ENCODE results near the gene LDB1. TPM values are rescaled to one million over a fixed set of nuclear protein-coding genes. Genes with fewer than 3 reads are reported as not detected.

LDB1 gene
- total and polyA plus RNA-seq, 4 experiments from 2014 or later = 10.0 to 135 (median 89.8) TPM

DNA sequence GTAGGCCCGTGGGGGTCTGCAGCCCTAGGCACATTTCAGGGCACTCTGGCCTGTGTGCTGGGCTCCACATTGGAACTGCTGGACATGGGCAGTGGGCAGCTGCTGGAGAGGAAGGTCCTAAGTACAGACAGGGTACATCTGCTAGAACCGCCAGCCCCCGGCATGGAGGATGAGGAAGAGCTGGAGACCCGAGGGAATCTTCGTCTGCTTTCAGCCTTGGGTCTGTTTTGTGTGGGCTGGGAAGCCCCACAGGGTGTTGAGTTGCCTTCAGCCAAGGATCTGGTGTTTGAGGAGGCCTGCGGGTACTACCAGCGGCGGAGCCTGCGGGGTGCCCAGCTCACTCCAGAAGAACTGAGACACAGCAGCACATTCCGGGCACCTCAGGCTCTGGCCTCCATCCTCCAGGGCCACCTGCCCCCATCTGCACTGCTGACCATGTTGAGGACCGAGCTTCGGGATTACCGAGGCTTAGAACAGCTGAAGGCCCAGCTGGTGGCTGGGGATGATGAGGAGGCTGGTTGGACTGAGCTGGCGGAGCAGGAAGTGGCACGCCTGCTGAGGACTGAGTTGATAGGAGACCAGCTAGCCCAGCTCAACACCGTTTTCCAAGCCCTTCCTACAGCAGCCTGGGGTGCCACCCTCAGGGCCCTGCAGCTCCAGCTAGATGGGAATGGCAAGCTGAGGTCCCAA lies 53.6 kb downstream of the LDB1 start:
- intact Hi-C loops (cut with micrococcal nuclease) = no loop called here
- ChIA-PET POLR2A (ENCODE audit: partially characterized antibody) (interaction anchor here (0.8 to 4.3 kb wide), 7 partner anchors 11 to 248 kb away, joined by 3 to 49 read pairs (median 4); partner anchors contain the start of genes ARMH3 and OGA), CTCF (ENCODE audit: partially characterized antibody) (interaction anchor here (1.0 to 1.6 kb wide), 6 partner anchors 9 to 226 kb away, joined by 3 to 7 read pairs (median 3); partner anchors contain the start of gene ARMH3)
- no peak for DNase-seq
- Histone ChIP-seq H3K9me3 (ENCODE audit: control insufficient read depth in 1 of 2, low read length in 2 of 2) (no peaks in the 10 kb centered on the region), H3K4me1 (ENCODE audit: insufficient read depth, low read length) (peaks cover 42% of the 10 kb centered on the region), H3K4me3 (ENCODE audit: low read length in 2 of 2) (peak overlapping the region in 1 of 2 donors; percentile 49), H3K27ac (ENCODE audit: low read depth, low read length) (peak overlapping the region; percentile 90), H3K27me3 (ENCODE audit: insufficient read depth, low read length) (no peaks in the 10 kb centered on the region), H3K36me3 (ENCODE audit: insufficient read depth, low read length) (no peaks in the 10 kb centered on the region)
- Mint-ChIP-seq H3K4me1 (peaks cover 22 to 39% (median 31%) of the 10 kb centered on the region in 4 donors), H3K4me3 (peak overlapping the region; percentile 79 to 89 (median 87)), H3K9me3 (peaks cover 0 to 2% (median 0%) of the 10 kb centered on the region in 8 donors), H3K27me3 (no peaks in the 10 kb centered on the region), H3K36me3 (peaks cover 0 to 16% of the 10 kb centered on the region in 2 donors), H3K27ac (peak overlapping the region; percentile 35 to 91 (median 89))

DNA sequence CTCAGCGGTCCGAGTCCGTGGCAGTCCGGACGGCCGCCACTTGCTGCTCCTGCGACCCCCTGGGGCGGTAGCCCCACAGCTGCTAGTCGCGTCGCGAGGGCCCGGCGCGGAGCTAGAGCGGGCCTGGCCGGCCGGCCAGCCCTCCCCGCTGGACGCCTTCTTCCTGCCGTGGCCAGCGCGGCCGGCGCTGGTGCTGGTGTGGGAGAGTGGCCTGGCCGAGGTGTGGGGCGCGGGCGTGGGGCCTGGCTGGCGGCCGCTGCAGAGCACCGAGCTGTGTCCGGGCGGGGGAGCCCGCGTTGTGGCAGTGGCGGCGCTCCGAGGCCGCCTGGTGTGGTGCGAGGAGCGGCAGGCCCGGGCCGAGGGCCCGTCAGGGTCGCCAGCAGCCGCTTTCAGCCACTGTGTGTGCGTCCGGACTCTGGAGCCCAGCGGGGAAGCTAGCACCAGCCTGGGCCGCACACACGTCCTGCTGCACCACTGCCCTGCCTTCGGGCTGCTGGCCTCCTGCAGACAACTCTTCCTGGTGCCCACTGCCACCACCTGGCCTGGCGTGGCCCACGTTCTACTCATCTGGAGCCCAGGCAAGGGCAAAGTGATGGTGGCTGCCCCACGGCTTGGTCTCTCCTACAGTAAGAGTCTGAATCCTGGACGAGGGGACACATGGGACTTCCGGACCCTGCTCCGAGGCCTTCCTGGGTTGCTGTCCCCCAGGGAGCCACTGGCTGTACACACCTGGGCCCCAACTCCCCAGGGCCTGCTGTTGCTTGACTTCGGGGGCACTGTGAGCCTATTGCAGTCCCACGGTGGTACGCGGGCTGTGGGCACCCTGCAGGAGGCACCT lies 54.4 kb downstream of the LDB1 start:
- peak overlapping the region; percentile 49 to 57 for H3K4me3 ChIP-seq (ENCODE audit: low read length in 2 of 2)
- DNase-seq = peak in 3 of 5 donors; percentile 12 to 24 (median 17)
- peak overlapping the region; percentile 90 for H3K27ac ChIP-seq (ENCODE audit: low read depth, low read length)
- Mint-ChIP-seq H3K36me3 (peaks cover 0 to 16% of the 10 kb centered on the region in 2 donors), H3K4me1 (peaks cover 19 to 39% (median 31%) of the 10 kb centered on the region in 4 donors), H3K27me3 (no peaks in the 10 kb centered on the region), H3K9me3 (peaks cover 0 to 2% (median 0%) of the 10 kb centered on the region in 8 donors), H3K27ac (peak overlapping the region; percentile 61 to 91 (median 89)), H3K4me3 (peak overlapping the region; percentile 79 to 89 (median 87))
- intact Hi-C loops (cut with micrococcal nuclease) = loop anchor here (1.0 to 2.0 kb wide), 5 partner anchors 9 to 247 kb away; partner anchors contain the start of genes ARMH3, NOLC1 and OGA
- no peaks in the 10 kb centered on the region for H3K27me3 ChIP-seq (ENCODE audit: insufficient read depth, low read length)
- peaks cover 42% of the 10 kb centered on the region for H3K4me1 ChIP-seq (ENCODE audit: insufficient read depth, low read length)
- H3K9me3 ChIP-seq (ENCODE audit: control insufficient read depth in 1 of 2, low read length in 2 of 2) = no peaks in the 10 kb centered on the region
- H3K36me3 ChIP-seq (ENCODE audit: insufficient read depth, low read length) = no peaks in the 10 kb centered on the region
- CTCF ChIA-PET (ENCODE audit: partially characterized antibody) = interaction anchor here (1.0 to 1.3 kb wide), 5 partner anchors 9 to 225 kb away, joined by 3 to 7 read pairs (median 3); partner anchors contain the start of gene ARMH3
- POLR2A ChIA-PET (ENCODE audit: partially characterized antibody) = interaction anchor here (0.8 to 4.3 kb wide), 8 partner anchors 10 to 282 kb away, joined by 3 to 49 read pairs (median 4); partner anchors contain the start of genes ARMH3, LDB1 and NPM3

DNA sequence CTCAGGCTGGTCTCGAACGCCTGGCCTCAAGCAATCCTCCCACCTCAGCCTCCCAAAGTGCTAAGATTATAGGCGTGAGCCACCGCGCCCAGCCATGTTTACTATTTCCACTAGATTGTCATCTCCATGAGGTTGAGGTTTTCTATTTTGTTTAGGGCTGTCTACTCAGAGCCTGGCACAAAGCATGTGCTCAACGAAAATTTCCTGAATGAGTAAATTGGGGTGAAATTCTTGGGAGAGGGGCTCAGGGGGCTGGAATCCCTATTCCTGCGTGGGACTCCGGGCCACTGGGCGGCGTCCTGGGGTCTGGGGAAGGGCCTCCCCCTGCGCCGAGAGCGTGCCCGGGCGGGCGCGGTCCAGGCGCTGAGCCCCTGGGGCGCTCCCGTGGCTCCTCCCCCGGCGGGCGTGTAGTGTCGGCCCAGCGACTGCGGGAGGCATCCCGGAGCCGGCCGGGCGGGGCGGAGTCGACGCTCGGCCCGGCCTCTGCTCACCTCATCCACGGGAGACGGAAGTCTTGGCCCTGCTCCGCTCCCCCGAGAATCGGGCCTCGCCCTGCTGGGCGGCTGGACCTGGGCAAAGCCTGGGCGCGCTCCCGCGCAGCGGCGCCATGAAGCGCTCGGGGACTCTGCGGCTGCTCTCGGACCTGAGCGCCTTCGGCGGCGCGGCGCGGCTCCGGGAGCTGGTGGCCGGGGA lies 55.2 kb downstream of the LDB1 start, which contains the start of gene HPS6:
Gene HPS6, plus strand, starts transcription at position 482 of the 693 bp plus-strand sequence. Its CDS starts 126 bp downstream, at position 608.
- ChIA-PET CTCF (ENCODE audit: partially characterized antibody) (no interaction called here), POLR2A (ENCODE audit: partially characterized antibody) (interaction anchor here (0.9 to 4.3 kb wide), 6 partner anchors 9 to 282 kb away, joined by 3 to 49 read pairs (median 4); partner anchors contain the start of genes ARMH3, LDB1 and NPM3)
- Histone ChIP-seq H3K4me1 (ENCODE audit: insufficient read depth, low read length) (peaks cover 42% of the 10 kb centered on the region), H3K9me3 (ENCODE audit: control insufficient read depth in 1 of 2, low read length in 2 of 2) (no peaks in the 10 kb centered on the region), H3K4me3 (ENCODE audit: low read length in 2 of 2) (peak within 1 kb of the TSS; percentile 49 to 57), H3K27ac (ENCODE audit: low read depth, low read length) (peak within 1 kb of the TSS; percentile 90), H3K27me3 (ENCODE audit: insufficient read depth, low read length) (no peaks in the 10 kb centered on the region), H3K36me3 (ENCODE audit: insufficient read depth, low read length) (no peaks in the 10 kb centered on the region)
- intact Hi-C loops (cut with micrococcal nuclease) = loop anchor here (1.0 to 2.0 kb wide), 5 partner anchors 9 to 246 kb away; partner anchors contain the start of genes ARMH3, NOLC1 and OGA
- H3K9me3 Mint-ChIP-seq = peaks cover 0 to 2% (median 0%) of the 10 kb centered on the region in 8 donors
- peak within 1 kb of the TSS; percentile 87 to 92 (median 88) for H3K4me3 Mint-ChIP-seq
- DNase-seq = peak; percentile 86 to 90 (median 88)
- no peaks in the 10 kb centered on the region for H3K27me3 Mint-ChIP-seq
- peak within 1 kb of the TSS; percentile 92 to 99 (median 96) for H3K27ac Mint-ChIP-seq
- peaks cover 0 to 16% of the 10 kb centered on the region in 2 donors for H3K36me3 Mint-ChIP-seq
- H3K4me1 Mint-ChIP-seq = peaks cover 19 to 39% (median 29%) of the 10 kb centered on the region in 4 donors

DNA sequence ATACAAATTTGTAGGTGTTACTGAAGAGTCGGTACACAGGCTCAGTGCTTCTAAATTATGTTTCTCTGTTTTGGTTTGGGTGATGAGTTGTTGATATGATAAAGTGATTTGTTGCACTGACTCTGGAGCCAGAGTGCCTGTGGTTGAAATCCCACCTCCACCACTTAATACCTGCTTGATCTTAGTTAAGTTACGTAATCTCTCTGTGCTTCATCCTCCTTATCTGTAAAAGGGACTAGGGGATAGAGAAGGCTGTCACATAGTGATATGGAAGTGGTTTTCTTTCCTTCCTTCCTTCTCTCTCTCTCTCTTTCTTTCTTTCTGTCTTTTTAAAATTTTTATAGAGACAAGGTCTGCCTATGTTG lies 55.7 kb downstream of the LDB1 start:
- H3K4me3 ChIP-seq (ENCODE audit: low read length in 2 of 2) = peak overlapping the region; percentile 17 to 49
- no peaks in the 10 kb centered on the region for H3K36me3 ChIP-seq (ENCODE audit: insufficient read depth, low read length)
- Mint-ChIP-seq H3K4me1 (peaks cover 17 to 37% (median 29%) of the 10 kb centered on the region in 4 donors), H3K4me3 (peak overlapping the region; percentile 84 to 92 (median 88)), H3K27ac (peak overlapping the region; percentile 92 to 99 (median 96)), H3K9me3 (peaks cover 0 to 2% (median 0%) of the 10 kb centered on the region in 8 donors), H3K36me3 (peaks cover 0 to 16% of the 10 kb centered on the region in 2 donors), H3K27me3 (no peaks in the 10 kb centered on the region)
- no peak for DNase-seq
- ChIA-PET CTCF (ENCODE audit: partially characterized antibody) (no interaction called here), POLR2A (ENCODE audit: partially characterized antibody) (interaction anchor here (1.6 to 4.3 kb wide), 2 partner anchors 9 to 56 kb away, joined by 6 to 49 read pairs; partner anchors contain the start of genes ARMH3 and LDB1)
- H3K27me3 ChIP-seq (ENCODE audit: insufficient read depth, low read length) = no peaks in the 10 kb centered on the region
- peak overlapping the region; percentile 90 for H3K27ac ChIP-seq (ENCODE audit: low read depth, low read length)
- peaks cover 42% of the 10 kb centered on the region for H3K4me1 ChIP-seq (ENCODE audit: insufficient read depth, low read length)
- intact Hi-C loops (cut with micrococcal nuclease) = loop anchor here (2.0 kb wide), 1 partner anchor 246 kb away; the partner anchor contains the start of gene OGA
- no peaks in the 10 kb centered on the region for H3K9me3 ChIP-seq (ENCODE audit: control insufficient read depth in 1 of 2, low read length in 2 of 2)

DNA sequence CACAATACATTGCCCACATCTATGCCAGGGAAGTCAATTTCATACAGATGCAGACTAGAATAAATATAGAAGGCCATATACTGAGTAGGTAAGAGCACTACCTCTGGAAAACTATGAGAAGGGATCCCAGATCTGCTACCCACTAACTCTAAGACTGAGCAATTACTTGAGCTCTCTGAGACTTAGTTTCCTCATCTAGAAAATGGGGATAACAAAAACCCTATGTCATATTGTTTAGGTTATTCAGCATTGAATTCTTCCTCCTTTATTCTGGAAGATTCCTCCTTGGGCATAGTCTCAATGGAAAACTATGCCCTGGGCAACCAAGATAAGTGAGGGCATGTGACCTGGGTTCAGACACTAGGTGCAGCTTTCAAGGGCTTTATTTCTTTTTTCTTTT lies 60.2 kb downstream of the LDB1 start:
- Mint-ChIP-seq H3K4me3 (no peak overlapping the region), H3K27me3 (no peaks in the 10 kb centered on the region), H3K4me1 (peaks cover 17 to 25% (median 22%) of the 10 kb centered on the region in 4 donors), H3K27ac (no peak overlapping the region), H3K9me3 (no peaks in the 10 kb centered on the region), H3K36me3 (peaks cover 0 to 10% of the 10 kb centered on the region in 2 donors)
- Histone ChIP-seq H3K27me3 (ENCODE audit: insufficient read depth, low read length) (no peaks in the 10 kb centered on the region), H3K4me3 (ENCODE audit: low read length in 2 of 2) (no peak overlapping the region), H3K27ac (ENCODE audit: low read depth, low read length) (no peak overlapping the region), H3K4me1 (ENCODE audit: insufficient read depth, low read length) (peaks cover 17% of the 10 kb centered on the region), H3K9me3 (ENCODE audit: control insufficient read depth in 1 of 2, low read length in 2 of 2) (no peaks in the 10 kb centered on the region), H3K36me3 (ENCODE audit: insufficient read depth, low read length) (no peaks in the 10 kb centered on the region)
- ChIA-PET CTCF (ENCODE audit: partially characterized antibody) (interaction anchor here (0.8 to 2.7 kb wide), 4 partner anchors 9 to 72 kb away, joined by 3 to 11 read pairs (median 3); no protein-coding TSS in a partner anchor), POLR2A (ENCODE audit: partially characterized antibody) (interaction anchor here (0.7 kb wide), 1 partner anchor 8 kb away, joined by 3 read pairs; no protein-coding TSS in a partner anchor)
- no peak for DNase-seq
- intact Hi-C loops (cut with micrococcal nuclease) = loop anchor here (5.0 kb wide), 2 partner anchors 228 to 708 kb away; partner anchors contain the start of gene BTRC
